Activated gamma-delta T cell (primary cell): ENCODE results near the gene THTPA.

Experiments
- DNase-seq: peaks from one replicate; lab custom pipeline; 2025; lab: John Stamatoyannopoulos, UW
- total RNA-seq, 2 donors: gene quantifications; one replicate each; lab custom pipeline; 2026; lab: John Stamatoyannopoulos, UW

THTPA gene
- total RNA-seq = 7.5 to 9.8 reads per million in 2 donors

- DNase-seq = peak; percentile 74
Measured at GRCh38 chr14:23555882-23556699, at the start of gene THTPA. TSS of gene THTPA (plus strand) at chr14:23556271. CDS start at chr14:23556758, 487 bp downstream.

GRCh38 chr14:23512156-23512555 is 43.9 kb upstream of the THTPA start:
- no peak for DNase-seq

- DNase-seq = no peak
Measured at GRCh38 chr14:23513005-23513817, 42.9 kb upstream of the THTPA start.

GRCh38 chr14:23513818-23514643 is 42.0 kb upstream of the THTPA start:
- no peak for DNase-seq

GRCh38 chr14:23514644-23514957 is 41.5 kb upstream of the THTPA start:
- DNase-seq = no peak

GRCh38 chr14:23517650-23518326 is 38.3 kb upstream of the THTPA start:
- no peak for DNase-seq

- DNase-seq = no peak
Measured at GRCh38 chr14:23518709-23519108, 37.4 kb upstream of the THTPA start.

- no peak for DNase-seq
Measured at GRCh38 chr14:23520899-23521533, 35.1 kb upstream of the THTPA start.

- no peak for DNase-seq
Measured at GRCh38 chr14:23521785-23522640, 34.1 kb upstream of the THTPA start.

- DNase-seq = no peak
Measured at GRCh38 chr14:23522643-23523198, 33.4 kb upstream of the THTPA start.

GRCh38 chr14:23523229-23524016 is 32.6 kb upstream of the THTPA start:
- DNase-seq = no peak

- no peak for DNase-seq
Measured at GRCh38 chr14:23524954-23525353, 31.1 kb upstream of the THTPA start.

GRCh38 chr14:23525611-23526010 is 30.5 kb upstream of the THTPA start:
- DNase-seq = no peak

- DNase-seq = no peak
Measured at GRCh38 chr14:23528555-23528954, 27.5 kb upstream of the THTPA start.

- no peak for DNase-seq
Measured at GRCh38 chr14:23529016-23529415, 27.1 kb upstream of the THTPA start.

- DNase-seq = no peak
Measured at GRCh38 chr14:23530375-23531055, 25.6 kb upstream of the THTPA start.

GRCh38 chr14:23531391-23531790 is 24.7 kb upstream of the THTPA start:
- no peak for DNase-seq

GRCh38 chr14:23532658-23533057 is 23.4 kb upstream of the THTPA start:
- no peak for DNase-seq
